SK-N-SH treated with all-trans-retinoic acid at 6 μM for 48 hours (cell line): ENCODE data around the gene AKR7A3.

ENCODE experiments used
- ATAC-seq: fragments of 200-7000 bp; cut with Tn5 transposase; 3 replicates; pipeline ENCODE4 v1.9.1; 2020; ENCODE audit warnings: mild to moderate bottlenecking, moderate library complexity
- BACH2 ChIP-seq: fragments of 250-450 bp; sonication (Bioruptor Pico); IDR thresholded peaks from 2 replicates; pipeline ENCODE4 v1.9.0; 2021; ENCODE audit warnings: mild to moderate bottlenecking, borderline replicate concordance
- CSDC2 ChIP-seq: fragments of 250-450 bp; sonication (Bioruptor Pico); IDR thresholded peaks from 2 replicates; pipeline ENCODE4 v1.5.0; 2020; ENCODE audit warnings: mild to moderate bottlenecking, moderate library complexity
- ESRRG ChIP-seq: fragments of 250-450 bp; sonication (Bioruptor Pico); IDR thresholded peaks from 2 replicates; pipeline ENCODE4 v1.6.1; 2021; ENCODE audit warnings: mild to moderate bottlenecking
- GLIS3 ChIP-seq: fragments of 250-450 bp; sonication (Bioruptor Pico); IDR thresholded peaks from 2 replicates; pipeline ENCODE4 v1.5.0; 2020; ENCODE audit warnings: mild to moderate bottlenecking, moderate library complexity
- ISL1 ChIP-seq: fragments of 250-450 bp; sonication (Bioruptor Pico); IDR thresholded peaks from 2 replicates; pipeline ENCODE4 v2.1.2; 2022; ENCODE audit warnings: mild to moderate bottlenecking, moderate library complexity
- OSR1 ChIP-seq: fragments of 250-450 bp; sonication (Bioruptor Pico); IDR thresholded peaks from 2 replicates; pipeline ENCODE4 v1.8.0; 2022; ENCODE audit warnings: moderate library complexity, mild to moderate bottlenecking, inconsistent platforms
- PPARA ChIP-seq: fragments of 250-450 bp; sonication (Bioruptor Pico); IDR thresholded peaks from 2 replicates; pipeline ENCODE4 v1.5.0; 2020; ENCODE audit warnings: mild to moderate bottlenecking, borderline replicate concordance
- SNAI2 ChIP-seq: fragments of 250-450 bp; sonication (Bioruptor Pico); IDR thresholded peaks from 2 replicates; pipeline ENCODE4 v1.5.0; 2020; ENCODE audit warnings: mild to moderate bottlenecking, moderate library complexity
- TCF4 ChIP-seq: fragments of 250-450 bp; sonication (Bioruptor Pico); IDR thresholded peaks from 2 replicates; pipeline ENCODE4 v1.8.0; 2021; ENCODE audit warnings: mild to moderate bottlenecking, moderate library complexity, borderline replicate concordance
- TOX ChIP-seq: fragments of 250-450 bp; sonication (Bioruptor Pico); IDR thresholded peaks from 2 replicates; pipeline ENCODE4 v1.8.0; 2021; ENCODE audit warnings: mild to moderate bottlenecking, moderate library complexity, borderline replicate concordance
- ZC3H10 ChIP-seq: fragments of 250-450 bp; sonication (Bioruptor Pico); IDR thresholded peaks from 2 replicates; pipeline ENCODE4 v1.5.1; 2021; ENCODE audit warnings: mild to moderate bottlenecking, moderate library complexity
- ZFP3 ChIP-seq: fragments of 250-450 bp; sonication (Bioruptor Pico); IDR thresholded peaks from 2 replicates; pipeline ENCODE4 v1.5.0; 2020; ENCODE audit warnings: mild to moderate bottlenecking, moderate library complexity
- ZFP30 ChIP-seq: fragments of 450-650 bp; formaldehyde crosslinking; IDR thresholded peaks from 2 replicates; pipeline ENCODE4 v1.5.0; 2022; ENCODE audit warnings: mild to moderate bottlenecking, moderate library complexity
- ZNF565 ChIP-seq: fragments of 450-650 bp; formaldehyde crosslinking; conservative IDR thresholded peaks from 2 replicates; pipeline ENCODE4 v1.5.0; 2020; ENCODE audit warnings: low read depth, mild to moderate bottlenecking, moderate library complexity
- ZNF70 ChIP-seq: fragments of 450-650 bp; formaldehyde crosslinking; IDR thresholded peaks from 2 replicates; pipeline ENCODE4 v1.5.0; 2020; ENCODE audit warnings: mild to moderate bottlenecking, moderate library complexity
- ZNF8 ChIP-seq: fragments of 450-650 bp; formaldehyde crosslinking; IDR thresholded peaks from 2 replicates; pipeline ENCODE4 v1.5.0; 2020; ENCODE audit warnings: mild to moderate bottlenecking, moderate library complexity
- TF ChIP-seq, protein P1 (sequence below): fragments of 250-450 bp; sonication (Bioruptor Pico); IDR thresholded peaks from 2 replicates; pipeline ENCODE4 v1.8.0; 2021; ENCODE audit warnings: low read depth, mild to moderate bottlenecking, moderate library complexity, borderline replicate concordance
- TF ChIP-seq, protein P2 (sequence below): fragments of 250-450 bp; sonication (Bioruptor Pico); IDR thresholded peaks from 2 replicates; pipeline ENCODE4 v1.5.1; 2021; ENCODE audit warnings: mild to moderate bottlenecking, moderate library complexity
- TF ChIP-seq, protein P3 (sequence below): fragments of 250-450 bp; sonication (Bioruptor Pico); IDR thresholded peaks from 2 replicates; pipeline ENCODE4 v1.5.1; 2020; ENCODE audit warnings: low read depth, mild to moderate bottlenecking, moderate library complexity
- TF ChIP-seq, protein P4 (sequence below): fragments of 250-450 bp; sonication (Bioruptor Pico); IDR thresholded peaks from 2 replicates; pipeline ENCODE4 v1.5.0; 2020; ENCODE audit warnings: mild to moderate bottlenecking, moderate library complexity
- TF ChIP-seq, protein P5 (sequence below): fragments of 250-450 bp; sonication (Bioruptor Pico); IDR thresholded peaks from 2 replicates; pipeline ENCODE4 v1.8.0; 2020; ENCODE audit warnings: mild to moderate bottlenecking, moderate library complexity, borderline replicate concordance

AKR7A3 gene

DNA sequence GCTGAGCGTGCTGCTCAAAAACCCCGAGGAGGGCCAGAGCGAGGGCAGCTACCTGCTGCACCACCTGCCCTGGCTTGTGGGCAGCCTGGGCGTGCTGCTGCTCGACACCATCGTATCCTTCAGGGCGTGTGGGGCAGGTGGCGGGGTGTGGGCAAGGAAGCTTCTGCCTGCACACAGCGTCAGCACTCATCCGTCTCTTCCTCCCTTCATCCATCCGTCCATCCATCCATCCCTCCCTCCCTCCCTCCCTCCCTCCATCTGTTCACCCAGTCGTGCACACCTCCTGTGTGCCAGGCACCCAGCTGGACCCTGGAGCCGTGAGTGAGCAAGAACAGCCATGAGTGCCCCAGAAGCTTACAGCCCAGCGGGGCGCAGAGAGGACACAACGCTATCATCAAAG lies 38.7 kb upstream of the AKR7A3 start:
- TF ChIP-seq ZFP30 (CRISPR knock-in tag) (no peak), TOX (CRISPR knock-in tag) (no peak), ISL1 (CRISPR knock-in tag) (no peak), ZC3H10 (CRISPR knock-in tag) (no peak), PPARA (CRISPR knock-in tag) (no peak), ZNF8 (CRISPR knock-in tag) (no peak), BACH2 (no peak), ZNF70 (CRISPR knock-in tag) (no peak), TCF4 (CRISPR knock-in tag) (no peak), SNAI2 (CRISPR knock-in tag) (no peak), GLIS3 (CRISPR knock-in tag) (no peak), OSR1 (CRISPR knock-in tag) (no peak), ZNF565 (no peak)
- TF ChIP-seq, protein P1, sequence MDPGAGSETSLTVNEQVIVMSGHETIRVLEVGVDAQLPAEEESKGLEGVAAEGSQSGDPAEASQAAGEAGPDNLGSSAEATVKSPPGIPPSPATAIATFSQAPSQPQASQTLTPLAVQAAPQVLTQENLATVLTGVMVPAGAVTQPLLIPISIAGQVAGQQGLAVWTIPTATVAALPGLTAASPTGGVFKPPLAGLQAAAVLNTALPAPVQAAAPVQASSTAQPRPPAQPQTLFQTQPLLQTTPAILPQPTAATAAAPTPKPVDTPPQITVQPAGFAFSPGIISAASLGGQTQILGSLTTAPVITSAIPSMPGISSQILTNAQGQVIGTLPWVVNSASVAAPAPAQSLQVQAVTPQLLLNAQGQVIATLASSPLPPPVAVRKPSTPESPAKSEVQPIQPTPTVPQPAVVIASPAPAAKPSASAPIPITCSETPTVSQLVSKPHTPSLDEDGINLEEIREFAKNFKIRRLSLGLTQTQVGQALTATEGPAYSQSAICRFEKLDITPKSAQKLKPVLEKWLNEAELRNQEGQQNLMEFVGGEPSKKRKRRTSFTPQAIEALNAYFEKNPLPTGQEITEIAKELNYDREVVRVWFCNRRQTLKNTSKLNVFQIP (CRISPR knock-in tag) = no peak
- TF ChIP-seq, protein P2, sequence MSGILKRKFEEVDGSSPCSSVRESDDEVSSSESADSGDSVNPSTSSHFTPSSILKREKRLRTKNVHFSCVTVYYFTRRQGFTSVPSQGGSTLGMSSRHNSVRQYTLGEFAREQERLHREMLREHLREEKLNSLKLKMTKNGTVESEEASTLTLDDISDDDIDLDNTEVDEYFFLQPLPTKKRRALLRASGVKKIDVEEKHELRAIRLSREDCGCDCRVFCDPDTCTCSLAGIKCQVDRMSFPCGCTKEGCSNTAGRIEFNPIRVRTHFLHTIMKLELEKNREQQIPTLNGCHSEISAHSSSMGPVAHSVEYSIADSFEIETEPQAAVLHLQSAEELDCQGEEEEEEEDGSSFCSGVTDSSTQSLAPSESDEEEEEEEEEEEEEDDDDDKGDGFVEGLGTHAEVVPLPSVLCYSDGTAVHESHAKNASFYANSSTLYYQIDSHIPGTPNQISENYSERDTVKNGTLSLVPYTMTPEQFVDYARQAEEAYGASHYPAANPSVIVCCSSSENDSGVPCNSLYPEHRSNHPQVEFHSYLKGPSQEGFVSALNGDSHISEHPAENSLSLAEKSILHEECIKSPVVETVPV (CRISPR knock-in tag) = no peak
- TF ChIP-seq, protein P3, sequence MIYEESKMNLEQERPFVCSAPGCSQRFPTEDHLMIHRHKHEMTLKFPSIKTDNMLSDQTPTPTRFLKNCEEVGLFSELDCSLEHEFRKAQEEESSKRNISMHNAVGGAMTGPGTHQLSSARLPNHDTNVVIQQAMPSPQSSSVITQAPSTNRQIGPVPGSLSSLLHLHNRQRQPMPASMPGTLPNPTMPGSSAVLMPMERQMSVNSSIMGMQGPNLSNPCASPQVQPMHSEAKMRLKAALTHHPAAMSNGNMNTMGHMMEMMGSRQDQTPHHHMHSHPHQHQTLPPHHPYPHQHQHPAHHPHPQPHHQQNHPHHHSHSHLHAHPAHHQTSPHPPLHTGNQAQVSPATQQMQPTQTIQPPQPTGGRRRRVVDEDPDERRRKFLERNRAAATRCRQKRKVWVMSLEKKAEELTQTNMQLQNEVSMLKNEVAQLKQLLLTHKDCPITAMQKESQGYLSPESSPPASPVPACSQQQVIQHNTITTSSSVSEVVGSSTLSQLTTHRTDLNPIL (CRISPR knock-in tag) = no peak
- ATAC-seq = no peak

DNA sequence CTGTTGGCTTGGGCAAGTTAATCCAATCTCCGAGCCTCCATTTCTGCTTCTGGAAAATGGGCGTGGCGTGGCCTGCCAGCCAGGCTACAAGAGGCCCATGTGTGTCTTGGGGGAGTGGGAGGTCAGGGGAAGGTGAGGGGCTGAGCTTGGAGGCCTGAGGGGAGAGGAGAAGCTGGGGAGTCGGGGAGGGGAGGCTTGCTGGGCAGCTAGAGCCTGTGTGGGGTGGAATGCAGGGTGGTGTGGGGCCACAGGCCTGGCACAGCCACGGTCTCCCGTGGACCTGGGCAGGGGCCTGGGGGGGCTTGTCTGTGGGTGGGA lies 38.1 kb upstream of the AKR7A3 start:
- no peak for TF ChIP-seq ZC3H10 (CRISPR knock-in tag)
- TF ChIP-seq ZNF565 = no peak
- TF ChIP-seq PPARA (CRISPR knock-in tag) = no peak
- TF ChIP-seq SNAI2 (CRISPR knock-in tag) = no peak
- no peak for TF ChIP-seq ZFP3 (CRISPR knock-in tag)
- TF ChIP-seq, protein P1 (CRISPR knock-in tag) = no peak
- TF ChIP-seq CSDC2 (CRISPR knock-in tag) = no peak
- TF ChIP-seq BACH2 = no peak
- TF ChIP-seq ESRRG (CRISPR knock-in tag) = no peak
- no peak for TF ChIP-seq GLIS3 (CRISPR knock-in tag)
- no peak for TF ChIP-seq ZNF8 (CRISPR knock-in tag)
- TF ChIP-seq TOX (CRISPR knock-in tag) = no peak
- TF ChIP-seq, protein P4, sequence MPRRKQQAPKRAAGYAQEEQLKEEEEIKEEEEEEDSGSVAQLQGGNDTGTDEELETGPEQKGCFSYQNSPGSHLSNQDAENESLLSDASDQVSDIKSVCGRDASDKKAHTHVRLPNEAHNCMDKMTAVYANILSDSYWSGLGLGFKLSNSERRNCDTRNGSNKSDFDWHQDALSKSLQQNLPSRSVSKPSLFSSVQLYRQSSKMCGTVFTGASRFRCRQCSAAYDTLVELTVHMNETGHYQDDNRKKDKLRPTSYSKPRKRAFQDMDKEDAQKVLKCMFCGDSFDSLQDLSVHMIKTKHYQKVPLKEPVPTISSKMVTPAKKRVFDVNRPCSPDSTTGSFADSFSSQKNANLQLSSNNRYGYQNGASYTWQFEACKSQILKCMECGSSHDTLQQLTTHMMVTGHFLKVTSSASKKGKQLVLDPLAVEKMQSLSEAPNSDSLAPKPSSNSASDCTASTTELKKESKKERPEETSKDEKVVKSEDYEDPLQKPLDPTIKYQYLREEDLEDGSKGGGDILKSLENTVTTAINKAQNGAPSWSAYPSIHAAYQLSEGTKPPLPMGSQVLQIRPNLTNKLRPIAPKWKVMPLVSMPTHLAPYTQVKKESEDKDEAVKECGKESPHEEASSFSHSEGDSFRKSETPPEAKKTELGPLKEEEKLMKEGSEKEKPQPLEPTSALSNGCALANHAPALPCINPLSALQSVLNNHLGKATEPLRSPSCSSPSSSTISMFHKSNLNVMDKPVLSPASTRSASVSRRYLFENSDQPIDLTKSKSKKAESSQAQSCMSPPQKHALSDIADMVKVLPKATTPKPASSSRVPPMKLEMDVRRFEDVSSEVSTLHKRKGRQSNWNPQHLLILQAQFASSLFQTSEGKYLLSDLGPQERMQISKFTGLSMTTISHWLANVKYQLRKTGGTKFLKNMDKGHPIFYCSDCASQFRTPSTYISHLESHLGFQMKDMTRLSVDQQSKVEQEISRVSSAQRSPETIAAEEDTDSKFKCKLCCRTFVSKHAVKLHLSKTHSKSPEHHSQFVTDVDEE (CRISPR knock-in tag) = no peak
- no peak for TF ChIP-seq ISL1 (CRISPR knock-in tag)
- TF ChIP-seq TCF4 (CRISPR knock-in tag) = no peak
- TF ChIP-seq, protein P3 (CRISPR knock-in tag) = no peak
- TF ChIP-seq, protein P5, sequence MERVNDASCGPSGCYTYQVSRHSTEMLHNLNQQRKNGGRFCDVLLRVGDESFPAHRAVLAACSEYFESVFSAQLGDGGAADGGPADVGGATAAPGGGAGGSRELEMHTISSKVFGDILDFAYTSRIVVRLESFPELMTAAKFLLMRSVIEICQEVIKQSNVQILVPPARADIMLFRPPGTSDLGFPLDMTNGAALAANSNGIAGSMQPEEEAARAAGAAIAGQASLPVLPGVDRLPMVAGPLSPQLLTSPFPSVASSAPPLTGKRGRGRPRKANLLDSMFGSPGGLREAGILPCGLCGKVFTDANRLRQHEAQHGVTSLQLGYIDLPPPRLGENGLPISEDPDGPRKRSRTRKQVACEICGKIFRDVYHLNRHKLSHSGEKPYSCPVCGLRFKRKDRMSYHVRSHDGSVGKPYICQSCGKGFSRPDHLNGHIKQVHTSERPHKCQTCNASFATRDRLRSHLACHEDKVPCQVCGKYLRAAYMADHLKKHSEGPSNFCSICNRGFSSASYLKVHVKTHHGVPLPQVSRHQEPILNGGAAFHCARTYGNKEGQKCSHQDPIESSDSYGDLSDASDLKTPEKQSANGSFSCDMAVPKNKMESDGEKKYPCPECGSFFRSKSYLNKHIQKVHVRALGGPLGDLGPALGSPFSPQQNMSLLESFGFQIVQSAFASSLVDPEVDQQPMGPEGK (CRISPR knock-in tag) = no peak
- TF ChIP-seq, protein P2 (CRISPR knock-in tag) = no peak
- no peak for ATAC-seq
